Lower leg skin (tissue), 4 donors: ENCODE measurements around the gene NT5M. TPM values are rescaled to one million over a fixed set of nuclear protein-coding genes. Genes with fewer than 3 reads are reported as not detected.
A peak's percentile ranks its signal among the peaks of the same experiment; 100 is the strongest.

Experiments used
- DNase-seq, 2 donors: peaks; one replicate each; pipeline ENCODE4 v3.0.0-alpha.2; 2019; ENCODE audit warnings: low spot score in 2 of 2
- H3K4me3 ChIP-seq: fragments of 200-600 bp; sonication (generic); 2 replicates; pipeline ENCODE4 v1.5.1; 2017; ENCODE audit warnings: mild to moderate bottlenecking, low read depth; ENCODE audit not compliant: poor library complexity, severe bottlenecking
- CTCF ChIP-seq, 3 donors: fragments of 450-650 bp; IDR thresholded peaks; one replicate each; pipeline ENCODE4 v1.5.1; 2016; ENCODE audit warnings: antibody characterized with exemption in 3 of 3, mild to moderate bottlenecking in 3 of 3, moderate library complexity in 2 of 3
- POLR2A ChIP-seq, 2 donors: fragments of 450-650 bp; IDR thresholded peaks; one replicate each; pipeline ENCODE4 v1.6.1; 2016 to 2017; ENCODE audit warnings: antibody characterized with exemption in 2 of 2, mild to moderate bottlenecking in 1 of 2, moderate library complexity in 1 of 2
- WGBS, 2 donors: methylation state at CpG; one replicate each; pipeline ENCODE4 v1.1.5; 2018; 5-methylcytosine and 5-hydroxymethylcytosine counted together
- intact Hi-C: fragments of 100-400 bp; cut with DNase I; formaldehyde crosslinking; loops from one replicate; pipeline ENCODE4 v1.15.0; 2023; ENCODE audit warnings: low total_unique reads
- total RNA-seq, 4 donors: library from RNA; depleted of rRNA; stranded (reverse); fragments of >200 nt; gene quantifications; one replicate each; pipeline ENCODE4 v1.1.0, GENCODE V29; 2016

The NT5M gene
- total RNA-seq, 4 donors from 2014 or later, result 0.53 to 4.5 (median 1.1) TPM

GRCh38 chr17:17325228-17325627, 22.1 kb downstream of the NT5M start:
- WGBS, 2 donors, result 94 to 98% methylated on average over 10 of the region's 10 CpGs
- intact Hi-C loops, result no loop called here
- DNase-seq, result no peak
- H3K4me3 ChIP-seq, result no peak overlapping the region
- TF ChIP-seq POLR2A (IDR thresholded peaks at IDR 0.05), result no peak
- TF ChIP-seq CTCF (IDR thresholded peaks at IDR 0.05), result no peak

- WGBS, 2 donors, result 89 to 91% methylated on average over 9 of the region's 9 CpGs
- H3K4me3 ChIP-seq, result no peak overlapping the region
- TF ChIP-seq CTCF (IDR thresholded peaks at IDR 0.05), result no peak
- no peak for TF ChIP-seq POLR2A (IDR thresholded peaks at IDR 0.05)
- intact Hi-C loops, result no loop called here
- DNase-seq, result no peak
Measured at GRCh38 chr17:17325816-17326215, 22.6 kb downstream of the NT5M start.

- H3K4me3 ChIP-seq, result no peak overlapping the region
- intact Hi-C loops, result no loop called here
- DNase-seq, result no peak
- TF ChIP-seq CTCF (IDR thresholded peaks at IDR 0.05) (no peak), POLR2A (IDR thresholded peaks at IDR 0.05) (no peak)
- WGBS, 2 donors, result 90 to 93% methylated on average over 13 of the region's 13 CpGs
Measured at GRCh38 chr17:17326275-17326875, 23.2 kb downstream of the NT5M start.

- no peak for DNase-seq
- 82 to 86% methylated on average over 8 of the region's 8 CpGs for WGBS, 2 donors
- H3K4me3 ChIP-seq, result no peak overlapping the region
- intact Hi-C loops, result no loop called here
- TF ChIP-seq CTCF (IDR thresholded peaks at IDR 0.05) (no peak), POLR2A (IDR thresholded peaks at IDR 0.05) (no peak)
Measured at GRCh38 chr17:17328251-17328650, 25.1 kb downstream of the NT5M start.

- 92 to 93% methylated on average over 7 of the region's 7 CpGs for WGBS, 2 donors
- peak in 1 of 2 donors; percentile 28 for DNase-seq
- TF ChIP-seq POLR2A (IDR thresholded peaks at IDR 0.05) (no peak), CTCF (IDR thresholded peaks at IDR 0.05) (no peak)
- H3K4me3 ChIP-seq, result no peak overlapping the region
- intact Hi-C loops, result no loop called here
Measured at GRCh38 chr17:17341452-17341851, 38.3 kb downstream of the NT5M start.
